Calu3 (cell line): Measurements from ENCODE around the gene TRIM37. TPM values are rescaled to one million over a fixed set of nuclear protein-coding genes. Genes with fewer than 3 reads are reported as not detected.
"Not testable (repeated sequence)": the region's sequence is repeated elsewhere in the genome, so short reads cannot be mapped to it uniquely, and the experiment has no call there.

Experiments
- BruUV-seq: library from RNA; stranded (reverse); fragments of 400-500 nt; replicated peaks from 2 replicates; lab custom pipeline; 2021; lab: Mats Ljungman, UMichigan
- CTCF ChIA-PET: fragments of 300-600 bp; sonication (Branson Sonifier 250); formaldehyde crosslinking; loops from one replicate; lab custom pipeline; 2022; ENCODE audit warnings: antibody characterized with exemption; lab: Charles Lee
- DNase-seq: peaks from one replicate; pipeline ENCODE4 v3.0.0; 2022
- H3K27ac Mint-ChIP-seq: one replicate; pipeline ENCODE4 v1.8.0; 2022; ENCODE audit warnings: mixed read lengths; ENCODE audit not compliant: unreplicated experiment
- H3K27me3 Mint-ChIP-seq: one replicate; pipeline ENCODE4 v1.8.0; 2022; ENCODE audit warnings: mixed read lengths; ENCODE audit not compliant: unreplicated experiment
- H3K36me3 Mint-ChIP-seq: one replicate; pipeline ENCODE4 v1.8.0; 2022; ENCODE audit warnings: mild to moderate bottlenecking, moderate library complexity, mixed read lengths; ENCODE audit not compliant: insufficient read depth, unreplicated experiment
- H3K4me1 Mint-ChIP-seq: one replicate; pipeline ENCODE4 v1.8.0; 2022; ENCODE audit warnings: mild to moderate bottlenecking, low read depth, mixed read lengths; ENCODE audit not compliant: unreplicated experiment
- H3K4me3 Mint-ChIP-seq: one replicate; pipeline ENCODE4 v1.8.0; 2022; ENCODE audit warnings: mild to moderate bottlenecking, low read depth, moderate library complexity, mixed read lengths; ENCODE audit not compliant: unreplicated experiment
- H3K9me3 Mint-ChIP-seq: one replicate; pipeline ENCODE4 v1.8.0; 2022; ENCODE audit warnings: low read depth, mixed read lengths; ENCODE audit not compliant: unreplicated experiment
- CTCF ChIP-seq: fragments of 200-600 bp; IDR thresholded peaks from one replicate; pipeline ENCODE4 v1.8.0; 2022; ENCODE audit warnings: antibody characterized with exemption; ENCODE audit not compliant: unreplicated experiment
- intact Hi-C: fragments of 100-400 bp; cut with micrococcal nuclease; formaldehyde crosslinking; loops from one replicate; pipeline ENCODE4 v1.10.0; 2022; ENCODE audit not compliant: unreplicated experiment
- total RNA-seq: library from RNA; stranded (reverse); gene quantifications from 2 replicates; pipeline ENCODE4 v1.2.3, GENCODE V29; 2022

Gene TRIM37
- total RNA-seq, 1 experiment from 2014 or later: 16.2 TPM

DNA sequence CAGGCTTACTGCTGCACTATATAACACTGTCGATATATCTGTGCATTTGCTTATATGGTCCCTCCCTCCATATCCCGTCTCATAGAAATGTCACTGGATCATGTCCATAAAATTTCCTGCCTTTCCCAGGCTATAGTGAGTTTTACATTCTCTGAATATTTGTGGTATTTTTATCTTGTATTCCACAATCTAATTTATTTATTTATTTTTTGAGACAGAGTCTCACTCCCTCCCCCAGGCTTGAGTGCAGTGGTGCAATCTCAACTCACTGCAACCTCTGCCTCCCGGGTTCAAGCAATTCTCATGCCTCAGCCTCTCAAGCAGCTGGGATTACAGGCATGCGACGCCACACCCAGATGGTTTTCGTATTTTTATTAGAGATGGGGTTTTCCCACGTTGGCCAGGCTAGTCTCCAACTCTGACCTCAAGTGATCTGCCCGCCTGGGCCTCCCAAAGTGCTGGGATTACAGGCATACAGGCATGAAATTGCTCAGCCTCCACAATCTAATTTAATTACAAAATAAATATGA, 12.9 kb downstream of the TRIM37 start:
- no TSS peak for BruUV-seq

DNA sequence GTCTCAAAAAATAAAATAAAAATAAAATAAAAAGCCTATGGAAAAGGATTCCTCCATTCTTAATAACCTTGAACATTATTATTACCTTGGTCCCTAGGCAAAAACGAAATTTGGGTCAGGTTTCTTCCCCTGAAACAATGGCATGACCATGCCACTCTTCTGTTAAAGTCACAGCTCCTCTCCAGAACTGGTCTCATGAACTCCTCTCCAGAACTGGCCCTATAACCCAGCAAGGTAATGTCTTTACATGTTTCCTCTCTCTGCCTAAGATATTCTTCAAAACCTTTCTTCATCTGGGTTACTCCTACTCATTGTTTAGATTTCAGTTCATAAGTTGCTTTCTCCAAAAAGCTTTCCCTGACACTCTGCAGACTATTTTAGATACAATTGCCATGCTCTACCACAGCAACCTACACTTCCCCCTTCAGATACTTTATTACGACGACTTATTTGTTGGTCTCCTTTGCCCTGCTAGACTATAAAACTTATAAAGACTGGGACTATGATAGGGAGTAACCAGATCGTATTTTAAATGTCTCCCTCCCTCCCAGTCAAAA, 13.5 kb downstream of the TRIM37 start:
- no peaks in the 10 kb centered on the region for H3K27me3 Mint-ChIP-seq
- no peak for TF ChIP-seq CTCF
- H3K9me3 Mint-ChIP-seq: no peaks in the 10 kb centered on the region
- H3K4me1 Mint-ChIP-seq: peaks cover 19% of the 10 kb centered on the region
- intact Hi-C loops: no loop called here
- H3K27ac Mint-ChIP-seq: peak overlapping the region; percentile 5
- H3K4me3 Mint-ChIP-seq: no peak overlapping the region
- no peak for DNase-seq
- H3K36me3 Mint-ChIP-seq: no peaks in the 10 kb centered on the region
- BruUV-seq: no TSS peak
- CTCF ChIA-PET: interaction anchor here (0.6 kb wide), 1 partner anchor 23 kb away, joined by 3 read pairs; no protein-coding TSS in a partner anchor

More for the DNA sequence above, 12.9 kb downstream of the TRIM37 start:
- H3K27ac Mint-ChIP-seq: peak overlapping the region; percentile 5
- CTCF ChIA-PET: no interaction called here
- H3K9me3 Mint-ChIP-seq: no peaks in the 10 kb centered on the region
- no peaks in the 10 kb centered on the region for H3K27me3 Mint-ChIP-seq
- no peak for TF ChIP-seq CTCF
- no peaks in the 10 kb centered on the region for H3K36me3 Mint-ChIP-seq
- H3K4me1 Mint-ChIP-seq: peaks cover 19% of the 10 kb centered on the region
- DNase-seq: peak; percentile 28
- H3K4me3 Mint-ChIP-seq: no peak overlapping the region
- intact Hi-C loops: no loop called here

GRCh38 chr17:59090593-59090992, 16.1 kb downstream of the TRIM37 start:
- not testable (repeated sequence) for H3K27ac Mint-ChIP-seq

GRCh38 chr17:59084154-59084553, 22.5 kb downstream of the TRIM37 start:
- no peak overlapping the region for H3K27ac Mint-ChIP-seq
- no TSS peak for BruUV-seq
- no peak for DNase-seq
- CTCF ChIA-PET: no interaction called here
- H3K4me3 Mint-ChIP-seq: no peak overlapping the region
- peaks cover 12% of the 10 kb centered on the region for H3K36me3 Mint-ChIP-seq
- intact Hi-C loops: no loop called here
- H3K9me3 Mint-ChIP-seq: no peaks in the 10 kb centered on the region
- H3K27me3 Mint-ChIP-seq: no peaks in the 10 kb centered on the region
- H3K4me1 Mint-ChIP-seq: no peaks in the 10 kb centered on the region
- no peak for TF ChIP-seq CTCF

More at GRCh38 chr17:59090593-59090992, 16.1 kb downstream of the TRIM37 start:
- DNase-seq, H3K4me3 Mint-ChIP-seq, H3K36me3 Mint-ChIP-seq, H3K27me3 Mint-ChIP-seq, intact Hi-C loops, BruUV-seq, H3K9me3 Mint-ChIP-seq, CTCF ChIA-PET: not testable (repeated sequence)
- peaks cover 19% of the 10 kb centered on the region for H3K4me1 Mint-ChIP-seq

DNA sequence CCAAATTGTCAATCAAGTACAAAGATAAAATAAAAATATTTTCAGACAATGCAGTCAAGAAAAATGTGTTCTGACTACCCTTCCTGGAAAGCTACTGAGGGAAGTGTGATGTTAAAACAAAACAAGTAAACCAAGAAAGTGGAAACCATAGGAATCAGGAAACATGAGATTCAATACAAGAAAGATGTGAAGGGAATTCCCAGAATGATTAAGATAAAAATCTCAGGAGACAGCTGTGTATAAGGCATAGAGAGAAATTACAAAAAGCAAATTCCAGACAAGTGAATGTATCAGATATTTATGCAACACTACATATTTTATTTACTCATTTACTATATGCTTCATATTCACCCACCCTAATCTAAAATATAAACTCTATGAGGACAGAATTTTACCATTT, 32.2 kb downstream of the TRIM37 start:
- no peak for TF ChIP-seq CTCF
- Mint-ChIP-seq H3K27me3 (no peaks in the 10 kb centered on the region), H3K36me3 (peaks cover under 1% of the 10 kb centered on the region), H3K4me3 (no peak overlapping the region), H3K4me1 (no peaks in the 10 kb centered on the region), H3K27ac (no peak overlapping the region), H3K9me3 (no peaks in the 10 kb centered on the region)
- no TSS peak for BruUV-seq
- no peak for DNase-seq
- CTCF ChIA-PET: no interaction called here
- intact Hi-C loops: no loop called here
